HG03457 (cell line): ENCODE data around the gene DDX42.
A peak's percentile ranks its signal among the peaks of the same experiment; 100 is the strongest.

Experiments used
- ATAC-seq: cut with Tn5 transposase; IDR thresholded peaks from one replicate; pipeline ENCODE4 v1.9.1; 2021; ENCODE audit warnings: moderate number of reproducible peaks; ENCODE audit not compliant: unreplicated experiment

The DDX42 gene

GRCh38 chr17:63821804-63822203, 47.8 kb downstream of the DDX42 start:
- no peak for ATAC-seq

- no peak for ATAC-seq
Observed at GRCh38 chr17:63822537-63822936, 48.6 kb downstream of the DDX42 start.

GRCh38 chr17:63823659-63824331, 49.8 kb downstream of the DDX42 start:
- ATAC-seq, result no peak

GRCh38 chr17:63824362-63824761, 50.4 kb downstream of the DDX42 start:
- no peak for ATAC-seq

GRCh38 chr17:63826468-63827001, 52.6 kb downstream of the DDX42 start:
- no peak for ATAC-seq

GRCh38 chr17:63827002-63827800, 53.2 kb downstream of the DDX42 start, which contains the start of the genes FTSJ3 and PSMC5:
Gene FTSJ3 (minus strand): TSS chr17:63827663. CDS start chr17:63826902, 761 bp downstream.
Gene PSMC5 (plus strand): TSS chr17:63827431. CDS start chr17:63827491, 60 bp downstream.
- ATAC-seq, result peak; percentile 69

- no peak for ATAC-seq
Observed at GRCh38 chr17:63827801-63828221, 53.8 kb downstream of the DDX42 start.

- no peak for ATAC-seq
Observed at GRCh38 chr17:63828936-63829335, 55.0 kb downstream of the DDX42 start.

GRCh38 chr17:63830278-63830677, 56.3 kb downstream of the DDX42 start:
- ATAC-seq, result no peak

GRCh38 chr17:63830904-63831491, 57.0 kb downstream of the DDX42 start:
- ATAC-seq, result no peak

- no peak for ATAC-seq
Observed at GRCh38 chr17:63831505-63831904, 57.5 kb downstream of the DDX42 start.

GRCh38 chr17:63832014-63832413, 58.0 kb downstream of the DDX42 start:
- ATAC-seq, result no peak

- no peak for ATAC-seq
Observed at GRCh38 chr17:63832455-63832854, 58.5 kb downstream of the DDX42 start.

GRCh38 chr17:63833026-63833740, 59.2 kb downstream of the DDX42 start:
- no peak for ATAC-seq

GRCh38 chr17:63833741-63834373, 59.9 kb downstream of the DDX42 start:
- no peak for ATAC-seq

- no peak for ATAC-seq
Observed at GRCh38 chr17:63834431-63835166, 60.6 kb downstream of the DDX42 start.

- no peak for ATAC-seq
Observed at GRCh38 chr17:63835167-63835720, 61.3 kb downstream of the DDX42 start.

GRCh38 chr17:63836811-63837210, 62.8 kb downstream of the DDX42 start:
- no peak for ATAC-seq

- no peak for ATAC-seq
Observed at GRCh38 chr17:63837480-63837879, 63.5 kb downstream of the DDX42 start.
